DMS 273 (cell line): ENCODE data around the gene UBXN1.
"Not testable (repeated sequence)": the region's sequence is repeated elsewhere in the genome, so short reads cannot be mapped to it uniquely, and the experiment has no call there.

Source experiments
- DNase-seq: peaks from one replicate; lab custom pipeline; 2025; ENCODE audit not compliant: unreplicated experiment; lab: John Stamatoyannopoulos, UW

Gene UBXN1

DNA sequence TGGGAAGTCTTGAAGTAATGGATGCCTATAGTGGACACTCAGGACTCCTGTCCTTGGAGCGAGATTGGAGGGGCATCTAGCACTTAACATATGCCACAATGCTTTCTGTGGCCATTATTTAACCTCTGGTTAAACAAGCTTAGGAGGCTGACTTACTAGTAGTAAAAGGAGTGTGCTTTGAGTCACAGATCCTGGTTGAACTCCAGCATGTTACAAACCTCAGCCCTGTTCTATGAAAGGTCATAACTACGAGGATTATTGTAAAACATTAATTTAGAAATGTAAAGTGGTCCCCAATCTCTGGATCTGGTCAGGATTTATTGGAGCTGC, 5.7 kb downstream of the UBXN1 start:
- DNase-seq: no peak

DNA sequence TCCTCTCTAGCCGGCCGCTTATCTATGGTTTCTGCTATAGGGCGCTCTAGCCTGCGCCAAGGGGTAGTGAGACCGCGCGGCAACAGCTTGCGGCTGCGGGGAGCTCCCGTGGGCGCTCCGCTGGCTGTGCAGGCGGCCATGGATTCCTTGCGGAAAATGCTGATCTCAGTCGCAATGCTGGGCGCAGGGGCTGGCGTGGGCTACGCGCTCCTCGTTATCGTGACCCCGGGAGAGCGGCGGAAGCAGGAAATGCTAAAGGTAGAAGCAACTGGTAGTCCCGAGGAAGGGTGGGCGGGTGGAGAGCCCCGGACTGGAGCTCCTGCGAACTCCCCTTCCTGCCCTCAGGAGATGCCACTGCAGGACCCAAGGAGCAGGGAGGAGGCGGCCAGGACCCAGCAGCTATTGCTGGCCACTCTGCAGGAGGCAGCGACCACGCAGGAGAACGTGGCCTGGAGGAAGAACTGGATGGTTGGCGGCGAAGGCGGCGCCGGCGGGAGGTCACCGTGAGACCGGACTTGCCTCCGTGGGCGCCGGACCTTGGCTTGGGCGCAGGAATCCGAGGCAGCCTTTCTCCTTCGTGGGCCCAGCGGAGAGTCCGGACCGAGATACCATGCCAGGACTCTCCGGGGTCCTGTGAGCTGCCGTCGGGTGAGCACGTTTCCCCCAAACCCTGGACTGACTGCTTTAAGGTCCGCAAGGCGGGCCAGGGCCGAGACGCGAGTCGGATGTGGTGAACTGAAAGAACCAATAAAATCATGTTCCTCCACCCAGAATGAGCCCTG, 7.1 kb downstream of the UBXN1 start, which contains the start of the genes LBHD1 and UQCC3:
TSS of gene LBHD1 (minus strand) at position 660 of the 782 bp plus-strand sequence. CDS start 2,236 bp downstream, outside the sequence.
TSS of gene UQCC3 (plus strand) at position 66 of the 782 bp plus-strand sequence. CDS start at position 139, 73 bp downstream.
- DNase-seq: peak; percentile 90

DNA sequence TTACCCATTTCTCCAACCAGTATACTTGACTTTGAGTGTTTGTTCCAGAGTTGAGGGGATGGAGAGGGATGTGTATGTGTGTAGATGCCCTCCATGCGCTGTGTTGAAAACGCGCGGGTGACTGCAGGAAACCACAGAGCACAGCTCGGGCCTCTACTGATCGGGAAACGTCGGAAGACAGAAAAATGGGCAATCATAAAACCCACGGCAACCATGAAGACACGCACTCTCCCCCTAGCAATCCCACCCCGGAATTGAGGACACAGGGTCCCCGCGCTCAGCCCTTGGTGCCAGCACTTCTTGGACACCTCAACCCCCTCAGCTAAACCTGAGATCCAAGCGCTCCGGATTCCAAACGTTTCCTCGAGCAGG, 7.7 kb downstream of the UBXN1 start:
- no peak for DNase-seq

DNA sequence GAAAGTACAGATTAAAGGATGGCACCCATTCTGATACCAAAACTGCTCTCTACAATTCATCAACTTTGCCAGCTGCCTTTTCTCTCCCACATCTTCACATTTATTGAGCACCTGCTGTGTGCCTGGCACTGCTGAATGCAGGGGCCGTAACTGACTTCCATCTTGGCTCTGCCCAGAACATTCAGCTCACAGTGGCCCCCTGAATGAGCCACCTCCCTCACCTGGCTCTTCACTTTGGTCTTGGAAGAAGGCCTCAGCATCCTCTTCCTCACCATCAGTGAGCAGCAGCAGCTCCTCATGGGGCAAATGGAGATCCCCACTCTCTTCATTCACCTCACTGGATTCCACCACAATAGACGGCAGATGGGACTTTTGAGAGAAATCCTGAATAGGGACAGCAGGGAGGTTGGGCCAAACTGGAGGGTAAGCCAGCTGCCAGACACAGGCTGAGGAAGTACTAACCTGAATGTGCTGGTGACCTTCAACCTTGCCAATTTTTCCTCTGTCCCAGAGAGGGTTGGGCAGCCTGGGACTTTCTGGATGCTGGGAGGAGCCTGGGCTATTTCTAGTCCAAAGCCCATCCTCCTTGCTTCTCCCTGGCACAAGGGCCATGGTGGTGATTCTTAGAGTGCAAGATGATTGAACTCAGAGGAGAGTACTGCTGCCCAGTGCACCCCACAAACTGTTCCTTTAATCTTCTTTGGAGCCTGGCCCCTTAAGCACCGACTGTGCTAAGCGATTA, 9.3 kb downstream of the UBXN1 start:
- peak; percentile 88 for DNase-seq

DNA sequence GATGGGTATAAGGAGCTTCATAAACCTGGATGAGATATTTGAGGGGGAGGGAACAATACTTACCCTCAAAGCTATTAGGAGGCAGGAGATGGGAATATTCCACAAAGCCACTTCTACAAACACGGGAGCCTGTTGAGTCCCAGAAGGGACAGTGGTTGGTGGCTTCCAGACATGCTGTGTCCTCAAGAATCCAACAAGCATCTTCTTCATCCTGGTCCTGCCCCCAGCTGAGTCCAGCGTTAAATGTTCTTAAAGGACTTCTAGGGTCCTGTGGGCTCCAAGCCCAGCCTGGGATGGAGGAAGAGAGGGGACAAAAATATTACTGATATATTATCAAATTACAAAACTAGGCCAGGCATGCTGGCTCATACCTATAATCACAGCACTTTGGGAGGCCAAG, 11.4 kb downstream of the UBXN1 start:
- no peak for DNase-seq

DNA sequence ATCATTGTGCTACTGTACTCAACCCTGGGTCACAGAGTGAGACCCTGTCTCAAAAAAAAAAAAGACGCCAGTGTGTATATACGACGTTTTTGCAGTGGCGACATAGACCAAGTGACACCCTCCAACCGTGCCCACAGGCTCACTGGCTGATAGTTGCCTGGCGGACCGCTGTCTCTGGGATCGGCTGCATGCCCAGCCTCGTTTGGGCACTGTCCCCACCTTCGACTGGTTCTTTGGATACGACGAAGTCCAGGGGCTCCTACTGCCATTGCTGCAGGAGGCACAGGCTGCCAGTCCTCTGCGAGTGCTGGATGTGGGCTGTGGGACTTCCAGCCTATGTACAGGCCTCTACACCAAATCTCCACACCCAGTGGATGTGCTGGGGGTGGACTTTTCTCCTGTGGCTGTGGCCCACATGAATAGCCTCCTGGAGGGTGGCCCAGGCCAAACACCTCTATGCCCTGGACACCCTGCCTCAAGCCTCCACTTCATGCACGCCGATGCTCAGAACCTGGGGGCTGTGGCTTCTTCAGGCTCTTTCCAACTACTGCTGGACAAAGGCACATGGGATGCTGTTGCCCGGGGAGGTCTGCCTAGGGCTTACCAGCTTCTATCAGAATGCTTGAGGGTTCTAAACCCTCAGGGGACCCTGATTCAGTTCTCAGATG, 12.5 kb downstream of the UBXN1 start:
- no peak for DNase-seq

DNA sequence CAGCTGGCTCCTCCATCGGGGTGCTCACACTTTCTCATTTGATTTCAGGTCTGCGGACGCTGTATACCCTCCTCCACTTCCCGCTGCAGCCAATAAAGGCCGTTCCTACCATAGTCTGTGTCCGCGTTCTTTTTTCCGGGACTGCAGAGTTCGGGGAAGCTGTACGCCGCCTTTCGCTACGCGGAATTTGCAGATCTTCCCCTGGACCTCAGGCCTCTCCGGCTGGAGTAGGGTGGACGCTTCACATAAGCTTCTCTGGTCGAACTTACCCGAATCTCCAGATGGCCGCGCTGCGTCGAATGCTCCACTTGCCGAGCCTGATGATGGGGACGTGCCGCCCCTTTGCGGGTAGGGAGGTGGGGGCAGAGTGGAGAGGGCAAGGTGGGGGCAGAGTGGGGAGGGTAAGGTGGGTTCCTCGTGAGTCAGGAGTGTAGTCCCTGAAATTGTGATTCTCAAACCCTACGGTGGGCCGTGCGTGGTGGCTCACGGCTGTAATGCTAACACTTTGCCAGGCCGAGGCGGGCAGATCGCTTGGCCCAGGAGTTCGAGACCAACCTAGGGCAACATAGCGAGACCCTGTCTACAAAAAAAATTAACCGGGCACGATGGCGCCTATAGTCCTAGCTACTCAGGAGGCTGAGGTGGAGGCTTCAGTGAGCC, 13.1 kb downstream of the UBXN1 start:
- peak; percentile 62 for DNase-seq

DNA sequence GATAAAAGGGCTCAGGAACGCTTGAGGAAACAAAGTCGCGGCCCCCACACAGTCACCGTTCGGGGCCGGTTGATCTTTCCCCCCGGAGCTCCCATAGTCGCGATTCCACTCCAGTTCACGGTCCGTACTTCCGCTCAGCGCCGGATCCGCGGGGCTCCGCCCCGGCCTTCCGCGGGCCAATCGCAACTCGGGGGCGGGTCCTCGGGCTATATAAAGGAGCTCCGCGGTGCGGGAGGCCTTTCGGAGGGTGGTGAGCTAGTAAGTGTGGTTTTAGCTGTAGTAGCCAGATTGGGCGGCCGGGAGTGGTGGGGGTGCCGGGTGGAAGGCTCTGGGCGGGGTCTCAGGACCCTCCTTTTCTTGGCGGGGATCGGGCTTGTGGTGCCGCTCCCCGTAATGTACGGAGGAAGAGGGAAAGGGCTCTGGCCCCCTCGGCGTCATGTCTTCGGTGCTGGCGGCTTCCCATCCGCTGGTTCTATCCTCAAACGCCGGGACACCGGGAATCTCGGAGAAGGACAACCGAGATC, 13.7 kb downstream of the UBXN1 start, which contains the start of the genes C11orf98 and CSKMT:
TSS of gene C11orf98 (minus strand) at position 136 of the 524 bp plus-strand sequence. CDS start at position 95, 41 bp downstream.
TSS of gene CSKMT (plus strand) at position 238 of the 524 bp plus-strand sequence. CDS start 568 bp downstream, outside the sequence.
- peak; percentile 95 for DNase-seq

DNA sequence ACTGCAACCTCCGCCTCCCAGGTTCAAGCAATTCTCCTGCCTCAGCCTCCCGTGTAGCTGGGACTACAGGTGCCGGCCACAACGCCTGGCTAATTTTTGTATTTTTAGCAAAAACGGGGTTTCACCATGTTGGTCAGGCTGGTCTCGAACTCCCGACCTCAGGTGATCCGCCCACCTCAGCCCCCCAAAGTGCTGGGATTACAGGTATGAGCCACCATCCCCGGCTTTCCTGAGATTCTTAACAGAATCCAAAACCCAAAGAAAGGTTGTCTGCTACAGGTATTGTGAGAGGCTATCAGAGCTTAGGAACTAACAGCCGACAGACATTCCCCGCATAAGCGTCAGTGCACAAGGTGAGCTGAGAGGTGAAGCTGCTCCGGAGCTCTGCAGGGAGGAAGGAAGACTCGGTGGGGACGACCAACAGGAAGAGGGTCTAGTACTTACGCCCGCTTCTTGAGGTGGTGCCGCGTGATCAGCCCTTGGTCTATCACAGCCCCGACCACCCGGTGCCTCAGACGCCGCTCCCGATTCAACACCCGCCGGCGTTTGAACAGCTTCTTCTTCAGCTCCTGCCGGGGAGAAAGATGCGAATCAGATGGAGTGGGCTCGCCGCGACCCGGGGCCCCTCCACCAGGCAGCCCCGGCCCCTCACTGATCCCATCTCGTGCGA, 14.3 kb downstream of the UBXN1 start:
- peak; percentile 80 for DNase-seq

DNA sequence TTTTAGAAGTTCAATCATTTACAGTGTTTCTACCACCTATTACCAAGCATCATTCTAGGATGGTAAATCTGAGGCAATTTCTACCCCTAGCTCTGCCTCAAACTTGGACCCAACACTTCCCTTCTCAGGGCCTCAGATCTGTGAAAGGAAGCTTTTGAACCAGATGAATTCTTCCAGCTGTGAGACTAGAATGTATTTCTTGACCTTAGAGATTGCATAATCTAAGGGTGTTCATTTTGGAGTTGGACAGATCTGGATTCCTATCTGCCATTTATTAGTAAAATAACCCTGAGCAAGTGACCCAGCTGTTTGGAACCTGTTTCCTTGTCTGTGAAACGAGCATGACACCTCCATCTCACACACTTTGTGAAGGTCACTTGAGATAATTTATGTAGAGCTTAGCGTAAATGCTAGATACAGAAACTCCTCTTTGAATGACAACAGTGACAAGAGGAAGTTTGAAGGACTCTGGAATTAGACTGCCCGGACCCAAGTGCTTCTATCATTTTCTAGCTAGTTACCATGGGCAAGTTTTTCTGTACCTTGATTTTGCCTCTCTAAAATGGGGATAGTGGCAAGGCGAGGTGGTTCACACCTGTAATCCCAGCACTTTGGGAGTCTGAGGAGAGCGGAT, 22.0 kb downstream of the UBXN1 start:
- DNase-seq: no peak

DNA sequence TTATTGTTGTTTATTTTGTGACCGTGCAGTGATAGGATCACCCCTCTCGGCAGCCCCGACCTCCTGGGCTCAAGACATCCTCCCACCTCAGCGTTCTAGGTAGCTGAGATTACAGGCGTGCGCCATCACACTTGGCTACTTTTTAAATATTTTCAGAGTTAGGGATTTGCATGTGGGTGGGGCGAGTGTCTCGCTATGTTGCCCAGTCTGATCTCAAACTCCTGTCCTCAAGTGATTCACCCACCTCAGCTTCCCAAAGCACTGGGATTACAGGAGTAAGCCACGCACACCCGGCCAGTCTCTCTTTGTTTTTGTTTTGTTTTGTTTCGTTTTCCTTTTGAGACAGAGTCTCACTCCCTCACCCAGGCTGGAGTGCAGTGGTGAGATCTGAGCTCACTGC, 24.6 kb downstream of the UBXN1 start:
- no peak for DNase-seq

DNA sequence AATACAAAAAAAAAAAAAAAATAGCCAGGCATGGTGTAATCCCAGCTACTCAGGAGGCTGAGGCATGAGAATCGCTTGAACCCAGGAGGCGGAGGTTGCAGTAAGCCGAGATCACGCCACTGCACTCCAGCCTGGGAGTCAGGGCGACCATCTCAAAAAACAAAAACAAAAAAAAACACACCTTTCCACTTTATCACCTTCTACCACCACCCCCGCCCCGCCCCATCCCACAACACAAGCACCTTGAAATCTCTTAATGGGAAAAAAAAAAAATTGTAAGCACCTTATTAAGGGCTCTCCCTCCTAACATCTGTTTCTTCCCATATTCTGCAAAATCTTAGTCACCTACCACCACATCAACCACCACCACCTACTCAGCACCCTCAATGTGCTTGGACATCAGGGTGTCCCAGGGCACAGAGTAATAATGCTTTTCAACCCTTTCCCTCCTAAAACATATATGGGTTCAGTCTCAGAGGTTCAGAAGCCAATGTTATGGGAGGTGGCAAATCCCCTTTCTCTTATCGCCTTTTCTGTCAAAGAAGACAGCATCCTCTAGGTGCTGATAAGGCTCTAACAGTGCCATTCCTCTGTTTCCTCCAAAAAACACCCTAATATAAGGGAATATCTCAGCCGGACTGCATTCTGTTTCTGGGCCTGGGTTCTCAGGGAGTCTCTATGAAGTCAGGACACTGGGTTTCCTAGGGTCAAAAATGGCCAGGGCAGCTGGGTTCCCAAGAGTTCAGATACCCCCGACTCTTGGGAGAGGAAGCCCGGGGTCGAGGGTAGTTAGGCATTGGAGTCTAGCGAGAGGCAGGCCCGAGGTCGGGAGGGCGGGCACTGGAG, 26.5 kb downstream of the UBXN1 start:
- DNase-seq: no peak

DNA sequence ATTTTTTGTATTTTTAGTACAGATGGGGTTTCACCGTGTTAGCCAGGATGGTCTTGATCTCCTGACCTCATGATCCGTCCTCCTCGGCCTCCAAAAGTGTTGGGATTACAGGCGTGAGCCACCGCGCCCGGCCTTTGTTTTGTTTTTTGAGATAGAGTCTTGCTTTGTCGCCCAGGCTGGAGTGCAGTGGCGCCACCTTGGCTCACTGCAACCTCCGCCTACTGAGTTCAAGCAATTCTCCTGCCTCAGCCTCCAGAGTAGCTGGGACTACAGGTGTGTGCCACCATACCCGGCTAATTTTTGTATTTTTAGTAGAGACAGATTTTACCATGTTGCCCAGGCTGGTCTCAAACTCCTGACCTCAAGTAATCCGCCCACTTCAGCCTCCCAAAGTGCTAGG, 28.6 kb downstream of the UBXN1 start:
- not testable (repeated sequence) for DNase-seq

DNA sequence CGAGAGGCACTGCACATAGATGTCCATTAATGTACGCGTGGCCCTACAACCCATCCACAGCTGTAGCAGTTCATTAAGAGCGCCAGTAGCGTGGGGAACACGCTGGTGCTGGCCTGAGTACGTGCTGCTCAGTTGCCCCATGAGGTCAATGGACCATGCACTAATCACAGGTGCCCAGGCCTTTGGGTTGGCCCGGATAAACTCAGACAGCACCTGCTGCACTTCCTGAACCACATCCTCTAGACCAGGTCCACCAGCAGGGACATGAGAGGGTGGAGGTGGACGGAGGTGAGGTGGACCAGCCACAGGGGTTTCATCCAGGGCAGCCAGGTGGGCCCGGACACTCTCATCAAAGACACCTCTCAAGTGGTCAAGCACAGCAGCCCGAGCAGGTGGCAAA, 29.4 kb downstream of the UBXN1 start:
- no peak for DNase-seq

DNA sequence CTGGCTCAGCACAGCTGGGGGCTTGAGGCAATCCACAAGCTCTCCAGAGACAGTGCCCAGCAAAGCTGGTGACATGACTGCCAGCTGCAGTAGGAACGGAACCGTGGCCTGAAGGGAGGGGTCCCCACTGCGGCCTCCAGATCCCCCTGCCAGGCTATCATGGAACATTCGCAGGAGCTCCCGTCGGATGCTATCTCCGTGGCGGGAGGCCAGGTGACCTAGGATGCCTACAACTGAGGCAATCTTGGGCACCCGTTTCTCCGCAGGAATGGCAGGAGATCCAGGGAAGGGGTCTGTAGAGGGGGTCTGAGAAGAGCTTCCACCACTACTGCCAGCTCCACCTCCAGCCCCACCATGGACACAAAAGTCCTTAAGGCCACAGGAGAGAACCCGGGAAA, 29.9 kb downstream of the UBXN1 start:
- DNase-seq: no peak

DNA sequence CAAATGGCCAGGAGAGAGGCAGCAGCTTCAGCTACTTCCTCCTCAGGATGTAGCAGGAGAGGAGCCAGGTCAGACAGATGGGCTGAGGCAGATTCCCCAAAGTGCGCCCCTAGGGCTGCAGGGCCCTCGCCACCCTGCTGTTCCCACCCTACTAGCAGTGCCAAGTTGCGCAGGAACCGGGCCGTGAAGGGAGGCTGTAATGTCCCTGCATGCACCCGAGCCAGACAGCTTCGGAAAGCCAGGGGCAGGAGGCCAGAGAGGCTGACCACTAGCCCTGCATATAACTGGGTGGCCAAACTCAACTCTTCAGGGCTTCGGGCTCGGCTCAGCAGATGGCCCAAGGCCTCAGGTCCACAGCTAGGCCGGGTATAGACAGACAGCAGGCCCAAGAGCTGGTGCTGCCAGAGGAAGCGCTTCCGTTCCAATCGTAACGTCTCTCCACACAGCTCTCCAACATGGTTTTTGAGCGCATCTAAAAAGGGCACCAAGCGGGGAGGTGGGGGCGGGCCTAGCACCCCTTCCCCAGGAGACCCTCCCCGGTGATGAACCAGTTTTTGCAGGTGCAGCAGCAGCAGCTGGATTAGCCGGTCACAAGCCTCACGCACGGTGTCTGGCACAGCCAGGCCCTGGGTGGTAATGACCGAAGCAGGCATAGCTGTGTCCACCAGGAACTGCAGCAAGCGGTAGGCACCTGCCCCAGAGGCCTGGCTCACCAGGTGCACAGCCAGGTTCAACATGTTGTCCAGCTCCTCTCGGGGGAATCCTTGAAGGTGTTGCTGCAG, 30.5 kb downstream of the UBXN1 start:
- peak; percentile 11 for DNase-seq

DNA sequence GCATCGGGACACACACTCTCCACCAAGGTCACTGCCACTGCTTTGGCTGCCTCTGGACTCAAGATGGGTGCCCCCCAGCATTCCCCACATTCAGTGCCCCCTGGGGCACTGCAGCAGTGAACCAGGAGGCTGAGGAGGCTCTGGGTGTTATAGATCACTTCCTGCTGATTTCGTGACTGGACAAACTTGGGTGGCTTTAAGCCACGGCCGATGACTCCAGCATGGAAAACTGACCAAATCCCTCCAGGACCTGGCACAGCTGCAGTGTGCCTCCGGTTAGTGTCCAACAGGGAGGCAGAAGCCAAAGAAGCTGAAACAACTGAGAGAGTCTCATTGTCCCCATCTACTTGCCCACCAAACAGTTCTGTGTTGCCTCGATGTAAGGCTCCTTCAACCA, 31.3 kb downstream of the UBXN1 start:
- no peak for DNase-seq
